HepG2 (cell line): ENCODE results near the gene PACSIN1. TPM values are rescaled to one million over a fixed set of nuclear protein-coding genes. Genes with fewer than 3 reads are reported as not detected.

Source experiments
- ATAC-seq: fragments of 200-7000 bp; cut with Tn5 transposase; 3 replicates; pipeline ENCODE4 v1.9.1; 2020; ENCODE audit warnings: mild to moderate bottlenecking, moderate library complexity
- BruUV-seq: library from RNA; stranded (reverse); fragments of 400-500 nt; replicated peaks from 2 replicates; lab custom pipeline; 2021; lab: Mats Ljungman, UMichigan
- CTCF ChIA-PET: fragments of 300-600 bp; formaldehyde crosslinking; extraction: SDS; loops from one replicate; lab custom pipeline; 2021; ENCODE audit warnings: low total read pairs, inconsistent platforms, low intra/inter-chr PET ratio; lab: Yijun Ruan, JAX
- POLR2A ChIA-PET: fragments of 350-600 bp; sonication (Branson Sonifier 250); formaldehyde crosslinking; loops from one replicate; lab custom pipeline; 2020; ENCODE audit warnings: antibody characterized with exemption, inconsistent platforms; lab: Yijun Ruan, JAX
- DNase-seq: peaks from one replicate; pipeline ENCODE4 v3.0.0-alpha.2; 2015; ENCODE audit warnings: low spot score
- FAIRE-seq: peaks from 3 replicates; lab custom pipeline; 2011; peaks lifted over from hg19 to GRCh38; lab: Jason Lieb, UNC
- H2AFZ ChIP-seq: one replicate; pipeline ENCODE4 v1.6.1; 2011; ENCODE audit warnings: low read length, inconsistent platforms
- H3K27ac ChIP-seq: fragments of 300-600 bp; 3 replicates; pipeline ENCODE4 v1.8.0; 2011; ENCODE audit warnings: mixed run types, mild to moderate bottlenecking, mixed read lengths, low read length, inconsistent platforms; ENCODE audit not compliant: insufficient read depth; ENCODE audit errors: extremely low read length
- H3K27me3 ChIP-seq, 2 experiments: fragments of 200-600 bp in 1 of 2; 2 replicates in 1 of 2; 3 replicates in 1 of 2; pipeline versions ENCODE4 v1.6.0 to v1.8.0; 2011; ENCODE audit warnings: low read length in 2 of 2, mild to moderate bottlenecking in 2 of 2, moderate library complexity in 2 of 2, inconsistent platforms in 1 of 2; ENCODE audit not compliant: insufficient read depth in 2 of 2, control insufficient read depth in 1 of 2
- H3K36me3 ChIP-seq, 2 experiments: fragments of 200-600 bp in 1 of 2; replicated peaks in 1 of 2; 2 replicates in 1 of 2; 3 replicates in 1 of 2; pipeline versions ENCODE4 v1.5.1 to v1.8.0; 2011; ENCODE audit warnings: low read length in 2 of 2, inconsistent platforms in 1 of 2; ENCODE audit not compliant: insufficient read depth in 2 of 2, control insufficient read depth in 1 of 2
- H3K4me1 ChIP-seq: 2 replicates; pipeline ENCODE4 v1.5.1; 2012; ENCODE audit warnings: low read length, inconsistent platforms; ENCODE audit not compliant: insufficient read depth
- H3K4me2 ChIP-seq: 2 replicates; pipeline ENCODE4 v1.6.0; 2011; ENCODE audit warnings: low read depth, low read length, inconsistent platforms
- H3K4me3 ChIP-seq, 3 experiments: fragments of 200-600 bp in 1 of 3; sonication (generic), shearing (Covaris generic) in 1 of 3; replicated peaks in 1 of 3; 2 replicates each; pipeline ENCODE4 v1.5.1; 2011 to 2016; ENCODE audit warnings: low read length in 3 of 3, inconsistent platforms in 2 of 3, low read depth in 2 of 3, mild to moderate bottlenecking in 2 of 3, control low read depth in 1 of 3, mixed read lengths in 1 of 3; ENCODE audit not compliant: insufficient read depth in 1 of 3
- H3K79me2 ChIP-seq: one replicate; pipeline ENCODE4 v1.6.1; 2011; ENCODE audit warnings: low read length, inconsistent platforms; ENCODE audit not compliant: insufficient read depth
- H3K9ac ChIP-seq: 2 replicates; pipeline ENCODE4 v1.6.0; 2011; ENCODE audit warnings: mild to moderate bottlenecking, low read depth, low read length, inconsistent platforms; ENCODE audit not compliant: insufficient read depth
- H3K9me3 ChIP-seq: 2 replicates; pipeline ENCODE4 v1.5.1; 2012; ENCODE audit warnings: mild to moderate bottlenecking, low read length
- H4K20me1 ChIP-seq: 2 replicates; pipeline ENCODE4 v1.6.0; 2011; ENCODE audit warnings: inconsistent platforms, mild to moderate bottlenecking, low read length, moderate library complexity; ENCODE audit not compliant: insufficient read depth
- ADNP ChIP-seq: sonication (generic); formaldehyde crosslinking; IDR thresholded peaks from 2 replicates; pipeline ENCODE4 v1.4.0; 2020; ENCODE audit warnings: missing genetic modification reagents
- CEBPG ChIP-seq: IDR thresholded peaks from 2 replicates; pipeline ENCODE4 v1.6.1; 2016
- CSRNP1 ChIP-seq: sonication (generic); formaldehyde crosslinking; IDR thresholded peaks from 2 replicates; pipeline ENCODE4 v1.8.1; 2023; ENCODE audit warnings: mild to moderate bottlenecking, missing genetic modification reagents
- FOXA3 ChIP-seq: IDR thresholded peaks from 2 replicates; pipeline ENCODE4 v1.6.1; 2016; ENCODE audit warnings: missing genetic modification reagents, missing compliant biosample characterization
- GABPA ChIP-seq, 2 experiments: IDR thresholded peaks; 2 replicates each; pipeline ENCODE4 v1.6.1; 2011 to 2016; ENCODE audit warnings: low read depth in 2 of 2, low read length in 1 of 2, missing biosample characterization in 1 of 2, missing genetic modification characterization in 1 of 2
- HNRNPH1 ChIP-seq: fragments of 200-400 bp; formaldehyde crosslinking; optimal IDR thresholded peaks from 2 replicates; pipeline ENCODE3; 2017; ENCODE audit warnings: mild to moderate bottlenecking, low read depth, low read length
- KAT8 ChIP-seq: IDR thresholded peaks from 2 replicates; pipeline ENCODE4 v1.6.1; 2016; ENCODE audit warnings: missing genetic modification reagents, missing compliant biosample characterization
- NRL ChIP-seq: sonication (generic); formaldehyde crosslinking; IDR thresholded peaks from 2 replicates; pipeline ENCODE4 v1.5.0; 2020; ENCODE audit warnings: missing genetic modification reagents, mild to moderate bottlenecking, moderate library complexity, borderline replicate concordance
- SCMH1 ChIP-seq: sonication (generic); formaldehyde crosslinking; IDR thresholded peaks from 2 replicates; pipeline ENCODE4 v1.9.0; 2021; ENCODE audit warnings: missing genetic modification reagents, mild to moderate bottlenecking, borderline replicate concordance
- TFE3 ChIP-seq: IDR thresholded peaks from 2 replicates; pipeline ENCODE4 v1.6.1; 2016
- WIZ ChIP-seq: sonication (generic); formaldehyde crosslinking; IDR thresholded peaks from 2 replicates; pipeline ENCODE4 v1.5.1; 2020; ENCODE audit warnings: mild to moderate bottlenecking, missing genetic modification reagents
- ZBTB20 ChIP-seq: sonication (generic); formaldehyde crosslinking; IDR thresholded peaks from 2 replicates; pipeline ENCODE4 v1.8.1; 2023; ENCODE audit warnings: missing genetic modification reagents, low read depth, mild to moderate bottlenecking, borderline replicate concordance
- ZBTB7A ChIP-seq: sonication (generic); formaldehyde crosslinking; IDR thresholded peaks from 2 replicates; pipeline ENCODE4 v1.8.0; 2022; ENCODE audit warnings: mild to moderate bottlenecking, missing genetic modification reagents
- ZFX ChIP-seq: sonication (generic); formaldehyde crosslinking; IDR thresholded peaks from 2 replicates; pipeline ENCODE4 v1.4.0; 2020; ENCODE audit warnings: mild to moderate bottlenecking, low read depth, missing genetic modification reagents, moderate library complexity
- ZNF282 ChIP-seq: fragments of 450-650 bp; IDR thresholded peaks from 2 replicates; pipeline ENCODE4 v1.6.1; 2018; ENCODE audit not compliant: partially characterized antibody
- ZNF550 ChIP-seq: sonication (generic); formaldehyde crosslinking; IDR thresholded peaks from 2 replicates; pipeline ENCODE4 v1.4.0; 2020; ENCODE audit warnings: mild to moderate bottlenecking, missing genetic modification reagents, borderline replicate concordance
- ZNF766 ChIP-seq: sonication (generic); formaldehyde crosslinking; IDR thresholded peaks from 2 replicates; pipeline ENCODE4 v1.5.0; 2020; ENCODE audit warnings: missing genetic modification reagents, borderline replicate concordance
- ZNF768 ChIP-seq: sonication (generic); formaldehyde crosslinking; IDR thresholded peaks from 2 replicates; pipeline ENCODE4 v1.4.0; 2020; ENCODE audit warnings: missing genetic modification reagents
- ZSCAN22 ChIP-seq: sonication (generic); formaldehyde crosslinking; IDR thresholded peaks from 2 replicates; pipeline ENCODE4 v1.4.0; 2020; ENCODE audit warnings: mild to moderate bottlenecking, missing genetic modification reagents
- WGBS: methylation state at CpG from one replicate; pipeline ENCODE4 v1.1.6; 2017; ENCODE audit warnings: low lambda C conversion rate; 5-methylcytosine and 5-hydroxymethylcytosine counted together
- in situ Hi-C: cut with HindIII; loops from 2 replicates; pipeline ENCODE4 v1.10.0; 2017; ENCODE audit warnings: low pct_unique_long_range_greater_than_20kb; ENCODE audit not compliant: extremely low pct_ligation_motif_present
- intact Hi-C: fragments of 100-400 bp; cut with micrococcal nuclease; formaldehyde crosslinking; loops from one replicate; pipeline ENCODE4 v1.10.0; 2022; ENCODE audit not compliant: unreplicated experiment
- polyA plus RNA-seq, 8 experiments: library from polyadenylated mRNA; depleted of rRNA in 3 of 8; stranded (reverse) in 7 of 8; unstranded in 1 of 8; fragments of >200 nt; fragmentation: Illumina TruSeq in 4 of 8; extraction: Trizol in 4 of 8; gene quantifications; 2 replicates each; pipeline versions ENCODE4 v1.2.1 to v1.2.3, GENCODE V29; 2011 to 2016; ENCODE audit warnings: low read depth in 4 of 8, missing spikeins in 1 of 8, mixed read lengths in 1 of 8; ENCODE audit not compliant: insufficient read depth in 1 of 8
- total RNA-seq, 5 experiments: library from RNA; depleted of rRNA; stranded (reverse); fragments of >200 nt; fragmentation: Illumina TruSeq; extraction: Trizol; gene quantifications; 2 replicates each; pipeline ENCODE4 v1.2.3, GENCODE V29; 2016; ENCODE audit warnings: low read depth in 1 of 5

The PACSIN1 gene
- total and polyA plus RNA-seq, 2 of the 13 experiments (the other 11 are each of a cell fraction or from before 2014, with no cell fraction given): not detected

GRCh38 chr6:34566830-34567546 is 101.1 kb downstream of the PACSIN1 start (continued):
- TF ChIP-seq CSRNP1 (CRISPR knock-in tag): no peak
- TF ChIP-seq ZBTB20 (CRISPR knock-in tag): 0 out of 2 replicates have a peak, but pooled peaks have one; percentile 43
- no peak for TF ChIP-seq GABPA (IDR thresholded peaks at IDR 0.05; ENCODE audit: low read depth, low read length)
- TF ChIP-seq GABPA (CRISPR knock-in tag; IDR thresholded peaks at IDR 0.05; ENCODE audit: low read depth): no peak
- 0 out of 2 replicates have a peak, but pooled peaks have one; percentile 19 for TF ChIP-seq FOXA3 (CRISPR knock-in tag)
- no peak for TF ChIP-seq SCMH1 (CRISPR knock-in tag)
- no peak for TF ChIP-seq ZNF766
- TF ChIP-seq, all 625 proteins: peak for 11

GRCh38 chr6:34568341-34569201 is 102.7 kb downstream of the PACSIN1 start:
- FAIRE-seq (no peak), ATAC-seq (no peak), DNase-seq (no peak)
- peak overlapping the region; percentile 8; the same call in 1 of the 2 replicates for H3K4me2 ChIP-seq
- H3K79me2 ChIP-seq: no peaks in the 10 kb centered on the region
- no peak overlapping the region for H3K9ac ChIP-seq
- no peak overlapping the region for H2AFZ ChIP-seq
- CTCF ChIA-PET: no interaction called here
- in situ Hi-C loops (no loop called here), intact Hi-C loops (no loop called here)
- WGBS: 39% methylated on average over 10 of the region's 12 CpGs
- no peak overlapping the region for H3K27ac ChIP-seq
- POLR2A ChIA-PET: no interaction called here
- no peaks in the 10 kb centered on the region for H3K9me3 ChIP-seq
- peaks cover 4 to 18% of the 10 kb centered on the region in 2 experiments; a peak in 4 of 5 replicates for H3K27me3 ChIP-seq
- BruUV-seq: no TSS peak
- no peaks in the 10 kb centered on the region for H3K36me3 ChIP-seq
- H3K4me1 ChIP-seq: peaks cover 55% of the 10 kb centered on the region
- no peak overlapping the region for H3K4me3 ChIP-seq
- H4K20me1 ChIP-seq: no peaks in the 10 kb centered on the region
- no peak for TF ChIP-seq ZBTB7A
- TF ChIP-seq ADNP (CRISPR knock-in tag): no peak
- peak; percentile 82 for TF ChIP-seq ZNF768 (CRISPR knock-in tag)
- no peak for TF ChIP-seq WIZ (CRISPR knock-in tag)
- no peak for TF ChIP-seq NRL
- TF ChIP-seq TFE3 (CRISPR knock-in tag): no peak
- 0 out of 2 replicates have a peak, but pooled peaks have one; percentile 23 for TF ChIP-seq ZFX
- TF ChIP-seq ZNF550: no peak
- TF ChIP-seq CEBPG (CRISPR knock-in tag): no peak
- TF ChIP-seq KAT8: no peak
- TF ChIP-seq ZSCAN22 (CRISPR knock-in tag): no peak
- no peak for TF ChIP-seq HNRNPH1
- TF ChIP-seq ZNF282: no peak
